Vagina (tissue), 2 donors: ENCODE results near the gene C10orf71. TPM values are rescaled to one million over a fixed set of nuclear protein-coding genes. Genes with fewer than 3 reads are reported as not detected.

Source experiments
- DNase-seq, 2 donors: peaks; one replicate each; pipeline ENCODE4 v3.0.0-alpha.2; 2017; ENCODE audit errors: extremely low spot score in 2 of 2
- H3K27ac ChIP-seq: fragments of 200-600 bp; sonication (generic); one replicate; pipeline ENCODE4 v1.5.1; 2019
- H3K27me3 ChIP-seq: fragments of 200-600 bp; sonication (generic); one replicate; pipeline ENCODE4 v1.5.1; 2019
- H3K36me3 ChIP-seq, 2 donors: fragments of 200-600 bp; sonication (generic); one replicate each; pipeline ENCODE4 v1.5.1; 2017 to 2019
- H3K4me1 ChIP-seq: fragments of 200-600 bp; sonication (generic); one replicate; pipeline ENCODE4 v1.5.1; 2019
- H3K4me3 ChIP-seq, 2 donors: fragments of 200-600 bp; sonication (generic); 1 replicate in 1 of 2; 2 replicates in 1 of 2; pipeline ENCODE4 v1.5.1; 2016 to 2019
- H3K9me3 ChIP-seq: fragments of 200-600 bp; sonication (generic); one replicate; pipeline ENCODE4 v1.5.1; 2019
- CTCF ChIP-seq, 3 experiments: fragments of 450-650 bp in 2 of 3; fragments of 200-600 bp in 1 of 3; sonication (generic) in 1 of 3; IDR thresholded peaks; one replicate each; pipeline ENCODE4 v1.5.1; 2017 to 2019; ENCODE audit warnings: antibody characterized with exemption in 3 of 3, mild to moderate bottlenecking in 2 of 3, moderate library complexity in 2 of 3
- POLR2A ChIP-seq, 2 donors: fragments of 450-650 bp; IDR thresholded peaks; one replicate each; pipeline ENCODE4 v1.6.1; 2017; ENCODE audit warnings: antibody characterized with exemption in 2 of 2, mild to moderate bottlenecking in 2 of 2, moderate library complexity in 2 of 2
- POLR2AphosphoS5 ChIP-seq, 2 donors: sonication (generic); formaldehyde crosslinking; IDR thresholded peaks; one replicate each; pipeline ENCODE4 v1.9.0; 2017; ENCODE audit warnings: antibody characterized with exemption in 2 of 2, mild to moderate bottlenecking in 2 of 2, low read depth in 1 of 2; ENCODE audit not compliant: insufficient read depth in 1 of 2
- intact Hi-C: fragments of 100-400 bp; cut with DNase I; formaldehyde crosslinking; loops from one replicate; pipeline ENCODE4 v1.15.1; 2023
- total RNA-seq: library from RNA; depleted of rRNA; stranded (reverse); fragments of >200 nt; gene quantifications from one replicate; pipeline ENCODE4 v1.2.3, GENCODE V29; 2016

The C10orf71 gene
- total RNA-seq, 1 donor from 2014 or later = not detected

- H3K36me3 ChIP-seq = no peaks in the 10 kb centered on the region
These were observed 2.1 kb upstream of the C10orf71 start for GRCh38 chr10:49296836-49297235.

GRCh38 chr10:49297818-49298670 is 926 bp upstream of the C10orf71 start:
- TF ChIP-seq CTCF (IDR thresholded peaks at IDR 0.05) (no peak), POLR2A (IDR thresholded peaks at IDR 0.05) (no peak)
- Histone ChIP-seq H3K9me3 (no peaks in the 10 kb centered on the region), H3K27ac (no peak overlapping the region), H3K4me1 (peaks cover 13% of the 10 kb centered on the region), H3K36me3 (no peaks in the 10 kb centered on the region), H3K4me3 (no peak overlapping the region), H3K27me3 (no peaks in the 10 kb centered on the region)
- no peak for DNase-seq
- intact Hi-C loops = no loop called here

More at GRCh38 chr10:49296836-49297235, 2.1 kb upstream of the C10orf71 start:
- peaks cover 13% of the 10 kb centered on the region for H3K4me1 ChIP-seq
- H3K27me3 ChIP-seq = no peaks in the 10 kb centered on the region
- TF ChIP-seq POLR2A (IDR thresholded peaks at IDR 0.05) (no peak), CTCF (IDR thresholded peaks at IDR 0.05) (no peak), POLR2AphosphoS5 (IDR thresholded peaks at IDR 0.05; ENCODE audit: insufficient read depth in 1 of 2, low read depth in 1 of 2) (no peak)
- H3K9me3 ChIP-seq = no peaks in the 10 kb centered on the region
- no peak for DNase-seq
- no peak overlapping the region for H3K27ac ChIP-seq
- intact Hi-C loops = no loop called here
- no peak overlapping the region for H3K4me3 ChIP-seq

GRCh38 chr10:49298671-49298982 is 343 bp upstream of the C10orf71 start:
- Histone ChIP-seq H3K4me3 (no peak overlapping the region), H3K4me1 (peaks cover 13% of the 10 kb centered on the region), H3K36me3 (no peaks in the 10 kb centered on the region), H3K27me3 (no peaks in the 10 kb centered on the region), H3K9me3 (no peaks in the 10 kb centered on the region), H3K27ac (no peak overlapping the region)
- TF ChIP-seq CTCF (IDR thresholded peaks at IDR 0.05) = no peak
- no peak for TF ChIP-seq POLR2A (IDR thresholded peaks at IDR 0.05)
- TF ChIP-seq POLR2AphosphoS5 (IDR thresholded peaks at IDR 0.05; ENCODE audit: insufficient read depth in 1 of 2, low read depth in 1 of 2) = no peak
- no peak for DNase-seq
- intact Hi-C loops = no loop called here

GRCh38 chr10:49299816-49300139 is 808 bp downstream of the C10orf71 start:
- H3K27ac ChIP-seq = no peak overlapping the region
- intact Hi-C loops = no loop called here
- no peaks in the 10 kb centered on the region for H3K9me3 ChIP-seq
- no peak for DNase-seq
- no peaks in the 10 kb centered on the region for H3K27me3 ChIP-seq
- H3K36me3 ChIP-seq = no peaks in the 10 kb centered on the region
- TF ChIP-seq POLR2A (IDR thresholded peaks at IDR 0.05) (no peak), POLR2AphosphoS5 (IDR thresholded peaks at IDR 0.05; ENCODE audit: insufficient read depth in 1 of 2, low read depth in 1 of 2) (no peak), CTCF (IDR thresholded peaks at IDR 0.05) (no peak)
- H3K4me3 ChIP-seq = no peak overlapping the region
- H3K4me1 ChIP-seq = peaks cover 13% of the 10 kb centered on the region

GRCh38 chr10:49300140-49300974 is 1.4 kb downstream of the C10orf71 start:
- no peaks in the 10 kb centered on the region for H3K36me3 ChIP-seq
- no peak overlapping the region for H3K4me3 ChIP-seq
- intact Hi-C loops = no loop called here
- no peaks in the 10 kb centered on the region for H3K27me3 ChIP-seq
- no peak for TF ChIP-seq POLR2AphosphoS5 (IDR thresholded peaks at IDR 0.05; ENCODE audit: insufficient read depth in 1 of 2, low read depth in 1 of 2)
- no peak for TF ChIP-seq CTCF (IDR thresholded peaks at IDR 0.05)
- no peak for TF ChIP-seq POLR2A (IDR thresholded peaks at IDR 0.05)
- no peak for DNase-seq
- peaks cover 13% of the 10 kb centered on the region for H3K4me1 ChIP-seq
- no peak overlapping the region for H3K27ac ChIP-seq
- no peaks in the 10 kb centered on the region for H3K9me3 ChIP-seq
